IMR-90 (cell line): ENCODE results near the gene EMX1. TPM values are rescaled to one million over a fixed set of nuclear protein-coding genes. Genes with fewer than 3 reads are reported as not detected.

Experiments used
- ATAC-seq: fragments of 200-7000 bp; cut with Tn5 transposase; 2 replicates; pipeline ENCODE4 v1.9.1; 2020; ENCODE audit warnings: low read depth, mild to moderate bottlenecking, moderate library complexity
- BruUV-seq: library from RNA; stranded (reverse); fragments of 400-500 nt; replicated peaks from 2 replicates; lab custom pipeline; 2021; lab: Mats Ljungman, UMichigan
- CTCF ChIA-PET: fragments of 300-600 bp; formaldehyde crosslinking; extraction: SDS; loops from one replicate; lab custom pipeline; 2021; ENCODE audit warnings: antibody characterized with exemption; lab: Yijun Ruan, JAX
- POLR2A ChIA-PET: fragments of 300-600 bp; sonication (Branson Sonifier 250); formaldehyde crosslinking; loops from one replicate; lab custom pipeline; 2022; ENCODE audit warnings: antibody characterized with exemption; ENCODE audit not compliant: unreplicated experiment; lab: Charles Lee
- DNase-seq: peaks from one replicate; pipeline ENCODE4 v3.0.0; 2013
- H2AFZ ChIP-seq: replicated peaks from 2 replicates; pipeline ENCODE3; 2013; ENCODE audit warnings: low read length, mild to moderate bottlenecking; ENCODE audit not compliant: poor library complexity
- H2AK5ac ChIP-seq: 2 replicates; pipeline ENCODE4 v1.6.1; 2013; ENCODE audit warnings: low read depth, low read length, inconsistent platforms
- H2AK9ac ChIP-seq: replicated peaks from 2 replicates; pipeline ENCODE3; 2013; ENCODE audit warnings: mild to moderate bottlenecking, low read depth, low read length, moderate library complexity; ENCODE audit not compliant: poor library complexity
- H2BK120ac ChIP-seq: 2 replicates; pipeline ENCODE4 v1.6.1; 2013; ENCODE audit warnings: low read depth, low read length, inconsistent platforms
- H2BK15ac ChIP-seq: 3 replicates; pipeline ENCODE4 v1.6.1; 2013; ENCODE audit warnings: low read depth, low read length, inconsistent platforms
- H2BK20ac ChIP-seq: 2 replicates; pipeline ENCODE4 v1.6.1; 2013; ENCODE audit warnings: low read depth, mild to moderate bottlenecking, inconsistent platforms, low read length, moderate library complexity
- H2BK5ac ChIP-seq: 2 replicates; pipeline ENCODE4 v1.6.1; 2013; ENCODE audit warnings: mild to moderate bottlenecking, low read depth, low read length, inconsistent platforms; ENCODE audit not compliant: poor library complexity, severe bottlenecking
- H3K14ac ChIP-seq: replicated peaks from 2 replicates; pipeline ENCODE4 v1.6.1; 2013; ENCODE audit warnings: low read depth, low read length, inconsistent platforms
- H3K18ac ChIP-seq: 2 replicates; pipeline ENCODE4 v1.6.1; 2013; ENCODE audit warnings: low read depth, low read length, control low read depth
- H3K23ac ChIP-seq: 2 replicates; pipeline ENCODE4 v1.6.1; 2013; ENCODE audit warnings: low read depth, low read length, inconsistent platforms
- H3K27ac ChIP-seq: 2 replicates; pipeline ENCODE4 v1.5.1; 2013; ENCODE audit warnings: mild to moderate bottlenecking, control low read depth, low read length; ENCODE audit not compliant: insufficient read depth
- H3K27me3 ChIP-seq: 2 replicates; pipeline ENCODE4 v1.6.1; 2013; ENCODE audit warnings: low read length; ENCODE audit not compliant: control insufficient read depth, insufficient read depth
- H3K36me3 ChIP-seq: 2 replicates; pipeline ENCODE4 v1.6.1; 2013; ENCODE audit warnings: low read length, mixed read lengths; ENCODE audit not compliant: control insufficient read depth, insufficient read depth
- H3K4ac ChIP-seq: 2 replicates; pipeline ENCODE4 v1.6.1; 2013; ENCODE audit warnings: low read depth, low read length, inconsistent platforms
- H3K4me1 ChIP-seq: 2 replicates; pipeline ENCODE4 v1.6.1; 2013; ENCODE audit warnings: low read length, mixed read lengths; ENCODE audit not compliant: control insufficient read depth, insufficient read depth
- H3K4me2 ChIP-seq: 2 replicates; pipeline ENCODE4 v1.6.1; 2013; ENCODE audit warnings: low read depth, mild to moderate bottlenecking, control low read depth, low read length, moderate library complexity
- H3K4me3 ChIP-seq: 2 replicates; pipeline ENCODE4 v1.5.1; 2013; ENCODE audit warnings: low read depth, mild to moderate bottlenecking, control low read depth, low read length, moderate library complexity; ENCODE audit not compliant: insufficient read depth
- H3K56ac ChIP-seq: 2 replicates; pipeline ENCODE4 v1.6.1; 2013; ENCODE audit warnings: low read length, inconsistent platforms; ENCODE audit not compliant: insufficient read depth; ENCODE audit errors: extremely low read depth
- H3K79me1 ChIP-seq, 2 experiments: 2 replicates each; pipeline ENCODE4 v1.6.1; 2013; ENCODE audit warnings: low read length in 2 of 2, inconsistent platforms in 1 of 2, low read depth in 1 of 2
- H3K9ac ChIP-seq: 2 replicates; pipeline ENCODE4 v1.6.1; 2013; ENCODE audit warnings: low read depth, low read length, control low read depth
- H3K9me1 ChIP-seq: 2 replicates; pipeline ENCODE4 v1.6.1; 2013; ENCODE audit warnings: low read length, inconsistent platforms; ENCODE audit not compliant: insufficient read depth
- H3K9me3 ChIP-seq: 2 replicates; pipeline ENCODE4 v1.6.1; 2013; ENCODE audit warnings: low read length; ENCODE audit not compliant: control insufficient read depth, insufficient read depth
- H4K20me1 ChIP-seq: 2 replicates; pipeline ENCODE4 v1.6.1; 2013; ENCODE audit warnings: low read length, inconsistent platforms; ENCODE audit not compliant: insufficient read depth
- H4K5ac ChIP-seq: 2 replicates; pipeline ENCODE4 v1.6.1; 2013; ENCODE audit warnings: mild to moderate bottlenecking, low read depth, low read length, control low read depth
- H4K8ac ChIP-seq, 2 experiments: 2 replicates each; pipeline ENCODE4 v1.6.1; 2013; ENCODE audit warnings: low read depth in 2 of 2, low read length in 2 of 2, control low read depth in 1 of 2, inconsistent platforms in 1 of 2
- H4K91ac ChIP-seq: 2 replicates; pipeline ENCODE4 v1.6.1; 2013; ENCODE audit warnings: low read depth, low read length, inconsistent platforms; ENCODE audit not compliant: insufficient read depth
- NFE2L2 ChIP-seq: fragments of 150-350 bp; IDR thresholded peaks from 2 replicates; pipeline ENCODE4 v1.6.1; 2016; ENCODE audit warnings: low read depth, mild to moderate bottlenecking, low read length
- WGBS, 2 experiments: methylation state at CpG; one replicate each; pipeline versions ENCODE4 v1.1.5 to v1.1.7; 2013; ENCODE audit warnings: missing lambda C conversion rate in 2 of 2; ENCODE audit not compliant: insufficient read length in 1 of 2; ENCODE audit errors: extremely low coverage in 2 of 2; 5-methylcytosine and 5-hydroxymethylcytosine counted together
- dilution Hi-C: fragments of 300-500 bp; cut with HindIII; formaldehyde crosslinking; loops from one replicate; pipeline ENCODE4 v1.14.3; 2018; ENCODE audit warnings: low sequenced_read_pairs; ENCODE audit not compliant: unreplicated experiment
- in situ Hi-C: fragments of 300-500 bp; cut with MboI; formaldehyde crosslinking; loops from 3 replicates; pipeline ENCODE4 v1.14.3; 2019; ENCODE audit warnings: low sequenced_read_pairs, inconsistent platforms, mixed read lengths
- intact Hi-C: fragments of 100-400 bp; cut with micrococcal nuclease; formaldehyde crosslinking; loops from 2 replicates; pipeline ENCODE4 v1.10.0; 2022
- polyA plus RNA-seq, 3 experiments: library from polyadenylated mRNA; depleted of rRNA; stranded (reverse); fragments of >200 nt; gene quantifications; 2 replicates each; pipeline ENCODE4 v1.2.3, GENCODE V29; 2012; ENCODE audit warnings: low replicate concordance in 1 of 3
- total RNA-seq: library from RNA; depleted of rRNA; stranded (reverse); fragments of >200 nt; gene quantifications from 2 replicates; pipeline ENCODE4 v1.2.3, GENCODE V29; 2012

EMX1 gene
- total and polyA plus RNA-seq, 2 of the 4 experiments (the other 2 are of a cell fraction): not detected

- Histone ChIP-seq H3K4me3 (no peak overlapping the region), H3K18ac (no peak overlapping the region), H3K9me3 (peaks cover 18% of the 10 kb centered on the region), H3K56ac (no peak overlapping the region), H3K27me3 (peaks cover 85% of the 10 kb centered on the region), H2AK9ac (no peak overlapping the region), H3K14ac (no peak overlapping the region), H3K4me1 (peaks cover 2% of the 10 kb centered on the region; the same call in 1 of the 2 replicates), H2AK5ac (no peak overlapping the region), H4K20me1 (peaks cover 38% of the 10 kb centered on the region), H3K4ac (no peak overlapping the region), H3K36me3 (no peaks in the 10 kb centered on the region), H4K91ac (no peak overlapping the region), H2BK20ac (no peak overlapping the region), H2BK5ac (no peak overlapping the region), H4K5ac (no peak overlapping the region), H2BK120ac (no peak overlapping the region), H2AFZ (no peak overlapping the region), H4K8ac (no peak overlapping the region), H3K9ac (no peak overlapping the region), H3K9me1 (no peaks in the 10 kb centered on the region), H3K23ac (no peak overlapping the region), H3K79me1 (no peaks in the 10 kb centered on the region), H2BK15ac (no peak overlapping the region), H3K4me2 (no peak overlapping the region), H3K27ac (no peak overlapping the region)
- CTCF ChIA-PET: no interaction called here
- intact Hi-C loops (no loop called here), in situ Hi-C loops (no loop called here), dilution Hi-C loops (no loop called here)
- no peak for TF ChIP-seq NFE2L2
- POLR2A ChIA-PET: no interaction called here
- 2% methylated on average over 5 of the region's 7 CpGs; no CpG with 5 or more reads in 1 of the 2 experiments for WGBS, 2 experiments
- no peak for DNase-seq
- no TSS peak for BruUV-seq
- ATAC-seq: no peak
Observed at GRCh38 chr2:72914206-72914559, 3.1 kb upstream of the EMX1 start.
